GM21447 (cell line): ENCODE measurements around the gene FAM43B.
"Not testable (repeated sequence)": the region's sequence is repeated elsewhere in the genome, so short reads cannot be mapped to it uniquely, and the experiment has no call there.

Experiments
- ATAC-seq: cut with Tn5 transposase; IDR thresholded peaks from one replicate; pipeline ENCODE4 v1.9.1; 2021; ENCODE audit not compliant: unreplicated experiment

The FAM43B gene

GRCh38 chr1:20551945-20552727 is at the start of gene FAM43B:
TSS of gene FAM43B (plus strand) at chr1:20552573. CDS start at chr1:20552974, 401 bp downstream.
- no peak for ATAC-seq

GRCh38 chr1:20505488-20505887 is 46.9 kb upstream of the FAM43B start:
- ATAC-seq = no peak

- peak; percentile 20 for ATAC-seq
Measured at GRCh38 chr1:20507248-20507563, 45.2 kb upstream of the FAM43B start.

GRCh38 chr1:20507564-20508410 is 44.6 kb upstream of the FAM43B start, which contains the start of gene MUL1:
TSS of gene MUL1 (minus strand) at chr1:20508151. CDS start at chr1:20508024, 127 bp downstream.
- peak; percentile 92 for ATAC-seq

- no peak for ATAC-seq
Measured at GRCh38 chr1:20508411-20508771, 44.0 kb upstream of the FAM43B start.

GRCh38 chr1:20511518-20512428 is 40.6 kb upstream of the FAM43B start:
- no peak for ATAC-seq

GRCh38 chr1:20519609-20520262 is 32.6 kb upstream of the FAM43B start:
- not testable (repeated sequence) for ATAC-seq

GRCh38 chr1:20521960-20522861 is 30.2 kb upstream of the FAM43B start:
- no peak for ATAC-seq

- ATAC-seq = no peak
Measured at GRCh38 chr1:20526267-20526666, 26.1 kb upstream of the FAM43B start.

GRCh38 chr1:20528221-20528620 is 24.2 kb upstream of the FAM43B start:
- ATAC-seq = no peak

- ATAC-seq = no peak
Measured at GRCh38 chr1:20530306-20530705, 22.1 kb upstream of the FAM43B start.

- ATAC-seq = no peak
Measured at GRCh38 chr1:20530901-20531300, 21.5 kb upstream of the FAM43B start.

- ATAC-seq = no peak
Measured at GRCh38 chr1:20533635-20534034, 18.7 kb upstream of the FAM43B start.

GRCh38 chr1:20534659-20535417 is 17.5 kb upstream of the FAM43B start:
- no peak for ATAC-seq

GRCh38 chr1:20538227-20538626 is 14.1 kb upstream of the FAM43B start:
- ATAC-seq = no peak

GRCh38 chr1:20538760-20539551 is 13.4 kb upstream of the FAM43B start:
- ATAC-seq = no peak

GRCh38 chr1:20540281-20540680 is 12.1 kb upstream of the FAM43B start:
- ATAC-seq = no peak

GRCh38 chr1:20546637-20547036 is 5.7 kb upstream of the FAM43B start:
- ATAC-seq = no peak
